BLaER1 (cell line): ENCODE measurements around the gene LMX1A.

Experiments
- H3K27ac ChIP-seq: shearing (Covaris generic); formaldehyde crosslinking; 2 replicates; pipeline ENCODE4 v1.8.1; 2022
- H3K27me3 ChIP-seq: shearing (Covaris generic); formaldehyde crosslinking; 2 replicates; pipeline ENCODE4 v1.8.1; 2022
- H3K36me3 ChIP-seq: shearing (Covaris generic); formaldehyde crosslinking; 2 replicates; pipeline ENCODE4 v1.8.1; 2022
- H3K4me1 ChIP-seq: shearing (Covaris generic); formaldehyde crosslinking; 2 replicates; pipeline ENCODE4 v1.8.1; 2022
- H3K4me2 ChIP-seq: shearing (Covaris generic); formaldehyde crosslinking; 2 replicates; pipeline ENCODE4 v1.8.1; 2022
- H3K4me3 ChIP-seq: shearing (Covaris generic); formaldehyde crosslinking; 2 replicates; pipeline ENCODE4 v1.8.1; 2022
- H3K9ac ChIP-seq: shearing (Covaris generic); formaldehyde crosslinking; 2 replicates; pipeline ENCODE4 v1.8.1; 2022
- H3K9me3 ChIP-seq: shearing (Covaris generic); formaldehyde crosslinking; 2 replicates; pipeline ENCODE4 v1.8.1; 2022
- H4K20me1 ChIP-seq: shearing (Covaris generic); formaldehyde crosslinking; 2 replicates; pipeline ENCODE4 v1.8.1; 2022
- Cebpa-rat ChIP-seq: shearing (Covaris generic); IDR thresholded peaks from 2 replicates; pipeline ENCODE4 v1.8.1; 2022

LMX1A gene

GRCh38 chr1:165152727-165153126, 203.8 kb downstream of the LMX1A start:
- no peaks in the 10 kb centered on the region for H3K4me1 ChIP-seq

DNA sequence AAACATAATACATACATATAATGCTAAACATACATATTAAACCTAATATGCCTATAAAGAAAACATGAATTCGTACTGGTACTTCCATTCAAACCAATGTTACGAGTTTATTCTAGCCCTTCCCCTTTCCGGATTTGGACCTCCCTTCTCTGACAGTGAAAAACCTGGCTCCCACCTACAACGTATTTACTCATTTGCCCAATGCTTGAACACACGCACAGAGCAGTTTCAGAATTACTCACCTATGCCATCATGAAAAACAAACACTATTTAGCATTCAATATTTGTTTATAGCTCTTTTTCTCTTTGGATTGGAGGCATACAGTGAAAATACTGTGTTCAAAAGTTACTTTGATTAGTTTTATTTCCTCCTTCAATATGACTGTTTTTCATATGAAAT, 204.4 kb downstream of the LMX1A start:
- no peaks in the 10 kb centered on the region for H3K9me3 ChIP-seq
- no peak for TF ChIP-seq Cebpa-rat
- no peak overlapping the region for H3K9ac ChIP-seq

More at GRCh38 chr1:165152727-165153126, 203.8 kb downstream of the LMX1A start:
- H3K9me3 ChIP-seq: no peaks in the 10 kb centered on the region
- H3K4me3 ChIP-seq: no peak overlapping the region
- H3K36me3 ChIP-seq: no peaks in the 10 kb centered on the region
- H3K27me3 ChIP-seq: no peaks in the 10 kb centered on the region
- no peak overlapping the region for H3K9ac ChIP-seq
- H3K4me2 ChIP-seq: no peak overlapping the region
- no peaks in the 10 kb centered on the region for H4K20me1 ChIP-seq
- no peak overlapping the region for H3K27ac ChIP-seq
- TF ChIP-seq Cebpa-rat: no peak

More for the DNA sequence above, 204.4 kb downstream of the LMX1A start:
- Histone ChIP-seq H4K20me1 (no peaks in the 10 kb centered on the region), H3K27me3 (no peaks in the 10 kb centered on the region), H3K36me3 (no peaks in the 10 kb centered on the region), H3K27ac (no peak overlapping the region), H3K4me3 (no peak overlapping the region), H3K4me1 (no peaks in the 10 kb centered on the region), H3K4me2 (no peak overlapping the region)
